HEK293 (cell line): ENCODE results near the gene CCND1.

Source experiments
- CTCF ChIA-PET: fragments of 350-600 bp; formaldehyde crosslinking; extraction: SDS; loops from one replicate; lab custom pipeline; 2021; ENCODE audit warnings: antibody characterized with exemption; lab: Yijun Ruan, JAX
- POLR2A ChIA-PET: fragments of 300-600 bp; formaldehyde crosslinking; extraction: SDS; loops from one replicate; lab custom pipeline; 2020; ENCODE audit warnings: antibody characterized with exemption, inconsistent platforms; lab: Yijun Ruan, JAX
- H3K27ac ChIP-seq: fragments of 200-500 bp; sonication (Bioruptor generic); 2 replicates; pipeline ENCODE4 v1.5.1; 2014; ENCODE audit warnings: low read depth, low read length, control low read depth, inconsistent platforms; ENCODE audit errors: extremely low read depth
- H3K36me3 ChIP-seq, 2 experiments: fragments of 200-500 bp in 1 of 2; sonication (Bioruptor generic) in 1 of 2; 1 replicate in 1 of 2; 2 replicates in 1 of 2; pipeline ENCODE4 v1.5.1; 2014 to 2017; ENCODE audit warnings: inconsistent platforms in 2 of 2, low read length in 2 of 2; ENCODE audit not compliant: control insufficient read depth in 2 of 2, insufficient read depth in 1 of 2
- H3K4me1 ChIP-seq: fragments of 200-500 bp; sonication (Bioruptor generic); 2 replicates; pipeline ENCODE4 v1.5.1; 2014; ENCODE audit warnings: mild to moderate bottlenecking, low read length, inconsistent platforms; ENCODE audit not compliant: control insufficient read depth, insufficient read depth
- H3K4me3 ChIP-seq: 2 replicates; pipeline ENCODE4 v1.5.1; 2011; ENCODE audit warnings: low read depth, mild to moderate bottlenecking, control low read depth, low read length, moderate library complexity
- H3K9me3 ChIP-seq: fragments of 200-500 bp; sonication (Bioruptor generic); 2 replicates; pipeline ENCODE4 v1.5.1; 2014; ENCODE audit warnings: low read depth, low read length, inconsistent platforms; ENCODE audit not compliant: control insufficient read depth, insufficient read depth
- BCL6B ChIP-seq: fragments of 450-650 bp; formaldehyde crosslinking; IDR thresholded peaks from 2 replicates; pipeline ENCODE4 v1.5.1; 2017; ENCODE audit warnings: missing biosample characterization, missing genetic modification characterization
- GLI4 ChIP-seq: fragments of 450-650 bp; formaldehyde crosslinking; IDR thresholded peaks from 2 replicates; pipeline ENCODE4 v1.5.1; 2016; ENCODE audit warnings: missing biosample characterization, missing genetic modification characterization
- PATZ1 ChIP-seq: fragments of 450-650 bp; formaldehyde crosslinking; IDR thresholded peaks from 2 replicates; pipeline ENCODE4 v1.5.1; 2016; ENCODE audit warnings: missing biosample characterization, missing genetic modification characterization
- SALL2 ChIP-seq: fragments of 450-650 bp; formaldehyde crosslinking; IDR thresholded peaks from 2 replicates; pipeline ENCODE4 v1.5.0; 2017; ENCODE audit warnings: missing biosample characterization, mild to moderate bottlenecking, missing genetic modification characterization, borderline replicate concordance
- SP2 ChIP-seq: fragments of 450-650 bp; formaldehyde crosslinking; IDR thresholded peaks from 2 replicates; pipeline ENCODE4 v1.5.1; 2016; ENCODE audit warnings: missing biosample characterization, missing genetic modification characterization
- ZBTB6 ChIP-seq: fragments of 450-650 bp; formaldehyde crosslinking; IDR thresholded peaks from 2 replicates; pipeline ENCODE4 v1.5.1; 2017; ENCODE audit warnings: missing biosample characterization, missing genetic modification characterization
- ZFP41 ChIP-seq: fragments of 450-650 bp; formaldehyde crosslinking; IDR thresholded peaks from 2 replicates; pipeline ENCODE4 v1.5.1; 2016; ENCODE audit warnings: missing biosample characterization, missing genetic modification characterization, borderline replicate concordance
- ZNF174 ChIP-seq: fragments of 450-650 bp; formaldehyde crosslinking; IDR thresholded peaks from 2 replicates; pipeline ENCODE4 v1.5.0; 2017; ENCODE audit warnings: missing biosample characterization, mild to moderate bottlenecking, missing genetic modification characterization
- ZNF223 ChIP-seq: fragments of 450-650 bp; formaldehyde crosslinking; IDR thresholded peaks from 2 replicates; pipeline ENCODE4 v1.5.1; 2016; ENCODE audit warnings: missing biosample characterization, missing genetic modification characterization
- ZNF335 ChIP-seq: fragments of 450-650 bp; formaldehyde crosslinking; conservative IDR thresholded peaks from 2 replicates; pipeline ENCODE4 v1.5.1; 2016; ENCODE audit warnings: missing biosample characterization, missing genetic modification characterization
- ZNF391 ChIP-seq: fragments of 450-650 bp; formaldehyde crosslinking; IDR thresholded peaks from 2 replicates; pipeline ENCODE4 v1.5.1; 2016; ENCODE audit warnings: low read depth, missing biosample characterization, missing genetic modification characterization, borderline replicate concordance
- ZNF394 ChIP-seq: fragments of 450-650 bp; formaldehyde crosslinking; IDR thresholded peaks from 2 replicates; pipeline ENCODE4 v1.5.1; 2016; ENCODE audit warnings: missing biosample characterization, missing genetic modification characterization, mild to moderate bottlenecking, moderate library complexity, borderline replicate concordance
- ZNF416 ChIP-seq: fragments of 450-650 bp; formaldehyde crosslinking; IDR thresholded peaks from 2 replicates; pipeline ENCODE4 v1.5.1; 2016; ENCODE audit warnings: missing biosample characterization, missing genetic modification characterization
- ZNF518A ChIP-seq: fragments of 450-650 bp; formaldehyde crosslinking; conservative IDR thresholded peaks from 2 replicates; pipeline ENCODE4 v1.5.1; 2016; ENCODE audit warnings: low read depth, missing biosample characterization, missing genetic modification characterization
- ZNF561 ChIP-seq: fragments of 450-650 bp; IDR thresholded peaks from 2 replicates; pipeline ENCODE4 v1.5.1; 2018; ENCODE audit warnings: missing biosample characterization, missing genetic modification characterization, borderline replicate concordance
- ZNF623 ChIP-seq: fragments of 450-650 bp; formaldehyde crosslinking; IDR thresholded peaks from 2 replicates; pipeline ENCODE4 v1.5.1; 2016; ENCODE audit warnings: missing biosample characterization, missing genetic modification characterization
- ZNF626 ChIP-seq: fragments of 450-650 bp; sonication (Bioruptor Pico); formaldehyde crosslinking; IDR thresholded peaks from 2 replicates; pipeline ENCODE4 v1.5.1; 2018; ENCODE audit warnings: missing biosample characterization, missing genetic modification characterization, inconsistent platforms
- ZNF654 ChIP-seq: fragments of 450-650 bp; formaldehyde crosslinking; IDR thresholded peaks from 2 replicates; pipeline ENCODE4 v1.5.1; 2016; ENCODE audit warnings: low read depth, missing biosample characterization, missing genetic modification characterization
- ZNF664 ChIP-seq: fragments of 450-650 bp; formaldehyde crosslinking; IDR thresholded peaks from 2 replicates; pipeline ENCODE4 v1.5.1; 2016; ENCODE audit warnings: missing biosample characterization, missing genetic modification characterization
- ZNF670 ChIP-seq: fragments of 450-650 bp; formaldehyde crosslinking; IDR thresholded peaks from 2 replicates; pipeline ENCODE4 v1.5.1; 2016; ENCODE audit warnings: missing biosample characterization, missing genetic modification characterization, low read depth
- ZNF747 ChIP-seq: fragments of 450-650 bp; formaldehyde crosslinking; IDR thresholded peaks from 2 replicates; pipeline ENCODE4 v1.5.1; 2016; ENCODE audit warnings: missing biosample characterization, missing genetic modification characterization
- ZNF76 ChIP-seq: fragments of 450-650 bp; formaldehyde crosslinking; IDR thresholded peaks from 2 replicates; pipeline ENCODE4; 2016; ENCODE audit warnings: low read depth, missing biosample characterization, missing genetic modification characterization, borderline replicate concordance
- ZNF777 ChIP-seq: fragments of 450-650 bp; formaldehyde crosslinking; IDR thresholded peaks from 2 replicates; pipeline ENCODE4 v1.5.1; 2017; ENCODE audit warnings: missing biosample characterization, missing genetic modification characterization, borderline replicate concordance

The CCND1 gene

GRCh38 chr11:69617220-69617619, 23.7 kb upstream of the CCND1 start:
- H3K4me1 ChIP-seq: no peaks in the 10 kb centered on the region
- H3K4me3 ChIP-seq: no peak overlapping the region
- peak; percentile 56; the same call in 1 of the 2 replicates for TF ChIP-seq ZNF623
- no peak for TF ChIP-seq ZFP41
- TF ChIP-seq, all 188 proteins: peak for 1
- ChIA-PET CTCF (no interaction called here), POLR2A (no interaction called here)
- Histone ChIP-seq H3K27ac (no peak overlapping the region), H3K9me3 (no peaks in the 10 kb centered on the region), H3K36me3 (no peaks in the 10 kb centered on the region)

- ChIA-PET CTCF (interaction anchor here (0.6 kb wide), 1 partner anchor 611 kb away, joined by 5 read pairs; no protein-coding TSS in a partner anchor), POLR2A (no interaction called here)
- no peaks in the 10 kb centered on the region for H3K9me3 ChIP-seq
- no peaks in the 10 kb centered on the region for H3K36me3 ChIP-seq
- H3K4me3 ChIP-seq: no peak overlapping the region
- TF ChIP-seq ZNF335: no peak
- no peak for TF ChIP-seq GLI4 (tag by site-specific recombination)
- TF ChIP-seq ZNF76: no peak
- no peak for TF ChIP-seq ZNF174 (tag by site-specific recombination)
- TF ChIP-seq BCL6B (tag by site-specific recombination): no peak
- TF ChIP-seq ZNF391 (tag by site-specific recombination): no peak
- no peak for TF ChIP-seq ZNF654
- no peak for TF ChIP-seq ZNF747 (tag by site-specific recombination)
- no peaks in the 10 kb centered on the region for H3K4me1 ChIP-seq
- H3K27ac ChIP-seq: no peak overlapping the region
These were observed 23.3 kb upstream of the CCND1 start for GRCh38 chr11:69617682-69618081.

GRCh38 chr11:69618237-69618636, 22.7 kb upstream of the CCND1 start:
- no peaks in the 10 kb centered on the region for H3K4me1 ChIP-seq
- TF ChIP-seq SALL2 (tag by site-specific recombination) (no peak), PATZ1 (no peak), ZNF626 (tag by site-specific recombination) (no peak), SP2 (tag by site-specific recombination) (no peak), GLI4 (tag by site-specific recombination) (no peak), ZNF223 (tag by site-specific recombination) (no peak), ZNF777 (tag by site-specific recombination) (no peak), ZNF394 (tag by site-specific recombination) (no peak), ZBTB6 (tag by site-specific recombination) (no peak), ZNF664 (tag by site-specific recombination) (no peak), ZNF518A (tag by site-specific recombination) (no peak), ZNF670 (tag by site-specific recombination) (no peak), ZNF561 (tag by site-specific recombination) (no peak), ZNF416 (no peak)
- TF ChIP-seq, all 188 proteins: peak for 0
- no peak overlapping the region for H3K27ac ChIP-seq
- no peaks in the 10 kb centered on the region for H3K9me3 ChIP-seq
- POLR2A ChIA-PET: no interaction called here
- CTCF ChIA-PET: interaction anchor here (0.6 kb wide), 1 partner anchor 610 kb away, joined by 5 read pairs; no protein-coding TSS in a partner anchor
- H3K4me3 ChIP-seq: no peak overlapping the region
- H3K36me3 ChIP-seq: no peaks in the 10 kb centered on the region
